Endothelial cell (in vitro differentiated cells): ENCODE measurements around the gene SPATA20. TPM values are rescaled to one million over a fixed set of nuclear protein-coding genes. Genes with fewer than 3 reads are reported as not detected.

Experiments used
- DNase-seq: peaks from one replicate; pipeline ENCODE4 v3.0.0; 2021; ENCODE audit warnings: low spot score
- H3K27ac Mint-ChIP-seq: one replicate; pipeline ENCODE4 v1.8.0; 2021; ENCODE audit warnings: mixed read lengths, inconsistent platforms; ENCODE audit not compliant: unreplicated experiment
- H3K27me3 Mint-ChIP-seq: one replicate; pipeline ENCODE4 v1.8.0; 2021; ENCODE audit warnings: mild to moderate bottlenecking, moderate library complexity, mixed read lengths, inconsistent platforms; ENCODE audit not compliant: unreplicated experiment
- H3K36me3 Mint-ChIP-seq: one replicate; pipeline ENCODE4 v1.8.0; 2021; ENCODE audit warnings: mild to moderate bottlenecking, low read depth, mixed read lengths, inconsistent platforms; ENCODE audit not compliant: unreplicated experiment
- H3K4me1 Mint-ChIP-seq: one replicate; pipeline ENCODE4 v1.8.0; 2021; ENCODE audit warnings: mild to moderate bottlenecking, mixed read lengths, inconsistent platforms; ENCODE audit not compliant: unreplicated experiment
- H3K4me3 Mint-ChIP-seq: one replicate; pipeline ENCODE4 v1.8.0; 2021; ENCODE audit warnings: mild to moderate bottlenecking, mixed read lengths, inconsistent platforms; ENCODE audit not compliant: unreplicated experiment
- H3K9me3 Mint-ChIP-seq: one replicate; pipeline ENCODE4 v1.8.0; 2021; ENCODE audit warnings: mixed read lengths, inconsistent platforms; ENCODE audit not compliant: unreplicated experiment
- CTCF ChIP-seq: fragments of 200-600 bp; sonication (generic); IDR thresholded peaks from one replicate; pipeline ENCODE4 v1.5.0; 2021; ENCODE audit warnings: antibody characterized with exemption; ENCODE audit not compliant: unreplicated experiment
- total RNA-seq: library from RNA; stranded (reverse); fragmentation: NEBNext Ultra II Directional; extraction: Animal tissue kit (Norgen Biotek cat#: 25700); gene quantifications from one replicate; pipeline ENCODE4 v1.2.1, GENCODE V29; 2021; ENCODE audit not compliant: unreplicated experiment

SPATA20 gene
- total RNA-seq, 1 donor from 2014 or later = 72.5 TPM

- Mint-ChIP-seq H3K4me3 (no peak overlapping the region), H3K9me3 (no peaks in the 10 kb centered on the region), H3K4me1 (peaks cover 7% of the 10 kb centered on the region), H3K27ac (no peak overlapping the region), H3K27me3 (peaks cover 5% of the 10 kb centered on the region), H3K36me3 (no peaks in the 10 kb centered on the region)
- no peak for DNase-seq
- TF ChIP-seq CTCF = no peak
Observed at GRCh38 chr17:50514936-50515702, 31.9 kb upstream of the SPATA20 start.

- H3K9me3 Mint-ChIP-seq = no peaks in the 10 kb centered on the region
- no peak overlapping the region for H3K27ac Mint-ChIP-seq
- TF ChIP-seq CTCF = no peak
- peaks cover 5% of the 10 kb centered on the region for H3K27me3 Mint-ChIP-seq
- H3K36me3 Mint-ChIP-seq = no peaks in the 10 kb centered on the region
- H3K4me3 Mint-ChIP-seq = no peak overlapping the region
- no peak for DNase-seq
- peaks cover 7% of the 10 kb centered on the region for H3K4me1 Mint-ChIP-seq
Observed at GRCh38 chr17:50517011-50517410, 30.0 kb upstream of the SPATA20 start.

- peaks cover 7% of the 10 kb centered on the region for H3K4me1 Mint-ChIP-seq
- no peaks in the 10 kb centered on the region for H3K9me3 Mint-ChIP-seq
- TF ChIP-seq CTCF = no peak
- no peak overlapping the region for H3K27ac Mint-ChIP-seq
- no peaks in the 10 kb centered on the region for H3K36me3 Mint-ChIP-seq
- H3K27me3 Mint-ChIP-seq = no peaks in the 10 kb centered on the region
- H3K4me3 Mint-ChIP-seq = no peak overlapping the region
- no peak for DNase-seq
Observed at GRCh38 chr17:50517504-50518383, 29.2 kb upstream of the SPATA20 start.

- H3K4me1 Mint-ChIP-seq = peaks cover 13% of the 10 kb centered on the region
- TF ChIP-seq CTCF = no peak
- no peak overlapping the region for H3K4me3 Mint-ChIP-seq
- H3K27me3 Mint-ChIP-seq = no peaks in the 10 kb centered on the region
- no peak for DNase-seq
- no peaks in the 10 kb centered on the region for H3K36me3 Mint-ChIP-seq
- no peak overlapping the region for H3K27ac Mint-ChIP-seq
- no peaks in the 10 kb centered on the region for H3K9me3 Mint-ChIP-seq
Observed at GRCh38 chr17:50518384-50519023, 28.5 kb upstream of the SPATA20 start.
